BJ (cell line): Measurements from ENCODE around the gene DENND4B. TPM values are rescaled to one million over a fixed set of nuclear protein-coding genes. Genes with fewer than 3 reads are reported as not detected.

Source experiments
- CTCF ChIA-PET: fragments of 350-600 bp; formaldehyde crosslinking; extraction: SDS; loops from one replicate; lab custom pipeline; 2021; ENCODE audit warnings: antibody characterized with exemption, inconsistent platforms; lab: Yijun Ruan, JAX
- POLR2A ChIA-PET: fragments of 300-600 bp; sonication (Branson Sonifier 250); formaldehyde crosslinking; extraction: SDS; loops from one replicate; lab custom pipeline; 2021; ENCODE audit warnings: antibody characterized with exemption; lab: Charles Lee
- DNase-seq: peaks from one replicate; pipeline ENCODE4 v3.0.0-alpha.2; 2011; ENCODE audit warnings: low read depth
- H3K27me3 ChIP-seq: 2 replicates; pipeline ENCODE4 v1.6.0; 2011; ENCODE audit warnings: low read length; ENCODE audit not compliant: control insufficient read depth, insufficient read depth
- H3K36me3 ChIP-seq: 2 replicates; pipeline ENCODE4 v1.5.1; 2011; ENCODE audit warnings: low read length; ENCODE audit not compliant: control insufficient read depth, insufficient read depth
- H3K4me3 ChIP-seq: 2 replicates; pipeline ENCODE4 v1.5.1; 2011; ENCODE audit warnings: low read depth, mild to moderate bottlenecking, control low read depth, low read length
- CTCF ChIP-seq: IDR thresholded peaks from 2 replicates; pipeline ENCODE4 v1.5.1; 2011; ENCODE audit warnings: low read depth, mild to moderate bottlenecking, control low read depth, inconsistent platforms, low read length, moderate library complexity; ENCODE audit not compliant: insufficient read depth
- polyA plus RNA-seq: library from polyadenylated mRNA; depleted of rRNA; stranded (reverse); fragments of >200 nt; gene quantifications from 2 replicates; pipeline ENCODE4 v1.2.3, GENCODE V29; 2011

Gene DENND4B
- polyA plus RNA-seq, 1 experiment, result 17.6 TPM

GRCh38 chr1:153942766-153943549, 3.6 kb downstream of the DENND4B start:
- CTCF ChIA-PET, result interaction anchor here (0.6 to 1.1 kb wide), 2 partner anchors 59 to 126 kb away, joined by 3 read pairs; no protein-coding TSS in a partner anchor
- DNase-seq, result no peak
- H3K4me3 ChIP-seq, result no peak overlapping the region
- POLR2A ChIA-PET, result no interaction called here
- no peaks in the 10 kb centered on the region for H3K27me3 ChIP-seq
- no peak for TF ChIP-seq CTCF
- H3K36me3 ChIP-seq, result peaks cover 12% of the 10 kb centered on the region

- CTCF ChIA-PET, result no interaction called here
- DNase-seq, result no peak
- Histone ChIP-seq H3K4me3 (no peak overlapping the region), H3K36me3 (peaks cover 17% of the 10 kb centered on the region), H3K27me3 (no peaks in the 10 kb centered on the region)
- no peak for TF ChIP-seq CTCF
- POLR2A ChIA-PET, result no interaction called here
Measured at GRCh38 chr1:153941826-153942725, 4.4 kb downstream of the DENND4B start.

- TF ChIP-seq CTCF, result no peak
- Histone ChIP-seq H3K27me3 (no peaks in the 10 kb centered on the region), H3K4me3 (no peak overlapping the region), H3K36me3 (peaks cover 27% of the 10 kb centered on the region)
- ChIA-PET CTCF (interaction anchor here (1.2 to 1.6 kb wide), 2 partner anchors 23 to 143 kb away, joined by 3 to 5 read pairs; partner anchors contain the start of gene SLC39A1), POLR2A (no interaction called here)
- no peak for DNase-seq
Measured at GRCh38 chr1:153940756-153941155, 5.8 kb downstream of the DENND4B start.

- no peak for DNase-seq
- ChIA-PET CTCF (interaction anchor here (1.1 to 1.6 kb wide), 2 partner anchors 24 to 93 kb away, joined by 3 to 5 read pairs; partner anchors contain the start of gene SLC39A1), POLR2A (no interaction called here)
- TF ChIP-seq CTCF, result no peak
- Histone ChIP-seq H3K36me3 (peaks cover 32% of the 10 kb centered on the region), H3K27me3 (no peaks in the 10 kb centered on the region), H3K4me3 (no peak overlapping the region)
Measured at GRCh38 chr1:153939476-153939875, 7.0 kb downstream of the DENND4B start.

- ChIA-PET CTCF (interaction anchor here (0.5 to 1.1 kb wide), 2 partner anchors 40 to 93 kb away, joined by 3 to 4 read pairs; no protein-coding TSS in a partner anchor), POLR2A (no interaction called here)
- Histone ChIP-seq H3K36me3 (peaks cover 33% of the 10 kb centered on the region), H3K4me3 (no peak overlapping the region), H3K27me3 (no peaks in the 10 kb centered on the region)
- no peak for DNase-seq
- no peak for TF ChIP-seq CTCF
Measured at GRCh38 chr1:153938996-153939395, 7.5 kb downstream of the DENND4B start.
